Measurements from ENCODE around the gene TRPV6. TPM values are rescaled to one million over a fixed set of nuclear protein-coding genes. Genes with fewer than 3 reads are reported as not detected.

The TRPV6 gene
- total and polyA plus RNA-seq, 7 donors = 0.19 to 0.60 TPM; not detected in 5

DNA sequence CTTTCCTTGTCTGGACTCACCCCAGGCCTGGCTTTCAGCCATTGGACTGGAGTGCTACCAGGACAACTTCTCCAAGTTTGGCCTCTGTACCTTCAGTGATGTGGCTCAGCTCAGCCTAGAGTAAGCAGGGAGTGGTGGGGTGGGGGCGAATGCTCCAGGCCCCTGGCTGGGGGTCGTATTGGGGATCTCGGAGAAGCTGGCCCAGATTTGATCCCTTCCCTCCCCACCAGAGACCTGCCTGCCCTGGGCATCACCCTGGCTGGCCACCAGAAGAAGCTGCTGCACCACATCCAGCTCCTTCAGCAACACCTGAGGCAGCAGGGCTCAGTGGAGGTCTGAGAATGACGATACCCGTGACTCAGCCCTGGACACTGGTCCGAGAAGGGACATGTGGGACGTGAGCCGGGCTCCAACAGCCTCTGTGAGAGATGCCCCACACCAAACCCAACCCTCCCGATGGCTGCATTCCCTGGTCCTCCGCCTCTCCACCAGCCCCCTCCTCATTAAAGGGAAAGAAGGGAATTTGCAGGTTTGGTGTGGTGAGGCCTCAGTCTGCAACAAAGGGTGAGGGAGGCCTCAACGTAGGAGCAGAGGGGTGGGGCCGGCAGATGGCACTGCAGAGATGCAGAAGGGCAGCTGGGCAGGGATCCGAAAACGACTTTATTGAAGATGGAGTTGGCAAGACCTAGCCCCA is 14.8 kb downstream of the TRPV6 start:
- intact Hi-C loops (cut with DNase I) = no loop called here
- H3K4me3 ChIP-seq = no peak overlapping the region
- no peak for DNase-seq

DNA sequence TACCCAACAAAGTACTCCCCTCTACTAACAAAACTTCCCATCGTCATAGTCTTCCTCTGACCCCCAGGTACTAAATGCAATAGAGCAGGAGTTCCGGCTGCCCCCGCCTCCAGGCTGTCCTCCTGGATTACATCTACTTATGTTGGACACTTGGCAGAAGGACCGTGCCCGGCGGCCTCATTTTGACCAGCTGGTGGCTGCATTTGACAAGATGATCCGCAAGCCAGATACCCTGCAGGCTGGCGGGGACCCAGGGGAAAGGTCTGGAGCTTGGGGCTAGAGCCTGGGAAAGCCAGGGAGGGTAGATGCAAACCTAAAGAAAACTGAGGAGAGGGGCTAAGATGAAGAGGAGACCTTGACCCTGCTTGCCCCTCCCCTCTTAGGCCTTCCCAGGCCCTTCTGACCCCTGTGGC is 15.4 kb downstream of the TRPV6 start:
- DNase-seq = no peak

More for the DNA sequence above, 14.8 kb downstream of the TRPV6 start:
- Histone ChIP-seq H3K36me3 (no peaks in the 10 kb centered on the region), H3K4me1 (no peaks in the 10 kb centered on the region), H3K27me3 (no peaks in the 10 kb centered on the region), H3K27ac (no peak overlapping the region), H3K9me3 (no peaks in the 10 kb centered on the region)
- WGBS, 2 donors = 86 to 90% methylated on average over 14 of the region's 14 CpGs
- TF ChIP-seq, protein P1, sequence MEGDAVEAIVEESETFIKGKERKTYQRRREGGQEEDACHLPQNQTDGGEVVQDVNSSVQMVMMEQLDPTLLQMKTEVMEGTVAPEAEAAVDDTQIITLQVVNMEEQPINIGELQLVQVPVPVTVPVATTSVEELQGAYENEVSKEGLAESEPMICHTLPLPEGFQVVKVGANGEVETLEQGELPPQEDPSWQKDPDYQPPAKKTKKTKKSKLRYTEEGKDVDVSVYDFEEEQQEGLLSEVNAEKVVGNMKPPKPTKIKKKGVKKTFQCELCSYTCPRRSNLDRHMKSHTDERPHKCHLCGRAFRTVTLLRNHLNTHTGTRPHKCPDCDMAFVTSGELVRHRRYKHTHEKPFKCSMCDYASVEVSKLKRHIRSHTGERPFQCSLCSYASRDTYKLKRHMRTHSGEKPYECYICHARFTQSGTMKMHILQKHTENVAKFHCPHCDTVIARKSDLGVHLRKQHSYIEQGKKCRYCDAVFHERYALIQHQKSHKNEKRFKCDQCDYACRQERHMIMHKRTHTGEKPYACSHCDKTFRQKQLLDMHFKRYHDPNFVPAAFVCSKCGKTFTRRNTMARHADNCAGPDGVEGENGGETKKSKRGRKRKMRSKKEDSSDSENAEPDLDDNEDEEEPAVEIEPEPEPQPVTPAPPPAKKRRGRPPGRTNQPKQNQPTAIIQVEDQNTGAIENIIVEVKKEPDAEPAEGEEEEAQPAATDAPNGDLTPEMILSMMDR (IDR thresholded peaks at IDR 0.05) = no peak
- TF ChIP-seq POLR2AphosphoS5 (IDR thresholded peaks at IDR 0.05) = no peak
- TF ChIP-seq EP300 (IDR thresholded peaks at IDR 0.05) = no peak
- no peak for TF ChIP-seq POLR2A (IDR thresholded peaks at IDR 0.05)

DNA sequence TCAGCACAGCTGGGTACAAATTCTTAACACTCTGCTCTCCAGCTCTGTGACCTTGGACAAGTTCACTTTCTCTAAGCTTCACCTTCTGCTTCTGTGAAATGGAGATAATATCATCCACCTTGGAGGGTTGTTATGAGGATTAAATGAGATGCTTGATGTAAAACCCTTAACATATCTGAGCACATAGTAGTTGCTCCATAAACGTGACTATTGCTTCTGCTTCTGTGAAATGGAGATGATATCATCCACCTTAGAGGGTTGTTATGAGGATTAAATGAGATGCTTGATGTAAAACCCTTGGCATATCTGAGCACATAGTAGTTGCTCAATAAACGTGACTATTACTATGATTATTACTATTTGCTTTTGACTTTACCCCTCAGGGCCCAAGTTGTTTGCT is 16.1 kb downstream of the TRPV6 start:
- no peaks in the 10 kb centered on the region for H3K4me1 ChIP-seq
- H3K27me3 ChIP-seq = no peaks in the 10 kb centered on the region
- H3K27ac ChIP-seq = no peak overlapping the region
- no peak for DNase-seq
- no peaks in the 10 kb centered on the region for H3K9me3 ChIP-seq
- no peaks in the 10 kb centered on the region for H3K36me3 ChIP-seq
- intact Hi-C loops (cut with DNase I) = no loop called here
- H3K4me3 ChIP-seq = no peak overlapping the region
- TF ChIP-seq EP300 (IDR thresholded peaks at IDR 0.05) = no peak
- 71 to 91% methylated on average over 2 of the region's 2 CpGs for WGBS, 2 donors

More for the DNA sequence above, 15.4 kb downstream of the TRPV6 start:
- TF ChIP-seq, protein P1 (IDR thresholded peaks at IDR 0.05) = no peak
- TF ChIP-seq POLR2A (IDR thresholded peaks at IDR 0.05) (no peak), EP300 (IDR thresholded peaks at IDR 0.05) (no peak), POLR2AphosphoS5 (IDR thresholded peaks at IDR 0.05) (no peak)
- 82 to 88% methylated on average over 8 of the region's 8 CpGs for WGBS, 2 donors
- Histone ChIP-seq H3K27me3 (no peaks in the 10 kb centered on the region), H3K27ac (no peak overlapping the region), H3K4me1 (no peaks in the 10 kb centered on the region), H3K4me3 (no peak overlapping the region), H3K36me3 (no peaks in the 10 kb centered on the region), H3K9me3 (no peaks in the 10 kb centered on the region)
- intact Hi-C loops (cut with DNase I) = no loop called here

DNA sequence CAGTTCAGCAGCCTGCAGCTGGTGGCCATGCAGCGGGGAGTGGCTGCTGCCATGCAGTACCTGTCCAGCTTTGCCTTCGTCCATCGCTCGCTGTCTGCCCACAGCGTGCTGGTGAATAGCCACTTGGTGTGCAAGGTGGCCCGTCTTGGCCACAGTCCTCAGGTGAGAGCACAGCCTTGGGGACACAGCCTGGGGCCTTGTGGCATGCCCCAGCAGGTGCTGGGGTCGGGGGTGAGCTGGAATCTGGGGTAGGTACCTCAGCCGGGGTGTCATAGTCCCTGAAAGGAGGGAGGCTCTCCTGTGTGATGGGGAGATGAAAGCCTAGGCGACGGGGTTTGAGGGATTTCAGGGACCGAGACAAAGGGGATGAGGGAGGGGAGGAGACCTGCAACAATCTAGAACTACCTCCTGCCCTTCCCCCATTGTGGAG is 16.5 kb downstream of the TRPV6 start:
- TF ChIP-seq, protein P1 (IDR thresholded peaks at IDR 0.05) = no peak
- DNase-seq = no peak
- no peaks in the 10 kb centered on the region for H3K27me3 ChIP-seq
- intact Hi-C loops (cut with DNase I) = no loop called here
- 85 to 93% methylated on average over 11 of the region's 11 CpGs for WGBS, 2 donors
- H3K36me3 ChIP-seq = no peaks in the 10 kb centered on the region
- H3K27ac ChIP-seq = no peak overlapping the region
- no peaks in the 10 kb centered on the region for H3K9me3 ChIP-seq
- H3K4me3 ChIP-seq = no peak overlapping the region
- no peaks in the 10 kb centered on the region for H3K4me1 ChIP-seq

DNA sequence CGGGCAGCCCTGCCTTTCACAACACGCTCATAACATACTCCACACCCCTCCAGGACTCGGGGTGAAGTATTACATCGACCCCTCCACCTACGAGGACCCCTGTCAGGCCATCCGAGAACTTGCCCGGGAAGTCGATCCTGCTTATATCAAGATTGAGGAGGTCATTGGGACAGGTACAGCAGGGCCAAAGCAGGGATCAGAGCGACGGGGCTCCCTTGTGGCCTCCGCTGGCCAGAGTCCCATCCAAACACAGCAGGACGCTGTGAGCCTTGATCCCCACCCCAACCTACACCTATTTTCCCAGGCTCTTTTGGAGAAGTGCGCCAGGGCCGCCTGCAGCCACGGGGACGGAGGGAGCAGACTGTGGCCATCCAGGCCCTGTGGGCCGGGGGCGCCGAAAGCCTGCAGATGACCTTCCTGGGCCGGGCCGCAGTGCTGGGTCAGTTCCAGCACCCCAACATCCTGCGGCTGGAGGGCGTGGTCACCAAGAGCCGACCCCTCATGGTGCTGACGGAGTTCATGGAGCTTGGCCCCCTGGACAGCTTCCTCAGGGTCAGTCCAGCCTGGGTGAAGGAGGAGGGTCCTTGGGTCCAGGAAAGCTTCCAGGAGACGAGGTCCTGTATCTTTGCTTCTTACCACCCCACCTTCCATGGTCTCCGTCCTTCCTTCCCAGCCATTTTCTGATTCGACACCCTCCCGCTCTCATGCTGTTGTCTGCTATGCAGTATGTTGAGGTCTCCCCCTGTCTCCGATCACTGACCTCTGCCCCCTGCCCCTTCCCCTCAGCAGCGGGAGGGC is 17.2 kb downstream of the TRPV6 start:
- H3K27me3 ChIP-seq = no peaks in the 10 kb centered on the region
- no peak for TF ChIP-seq POLR2AphosphoS5 (IDR thresholded peaks at IDR 0.05)
- no peak for TF ChIP-seq EP300 (IDR thresholded peaks at IDR 0.05)
- TF ChIP-seq POLR2A (IDR thresholded peaks at IDR 0.05) = no peak
- TF ChIP-seq, protein P1 (IDR thresholded peaks at IDR 0.05) = no peak
- DNase-seq = no peak
- H3K36me3 ChIP-seq = no peaks in the 10 kb centered on the region
- intact Hi-C loops (cut with DNase I) = no loop called here
- no peaks in the 10 kb centered on the region for H3K4me1 ChIP-seq
- H3K4me3 ChIP-seq = no peak overlapping the region
- 61 to 88% methylated on average over 31 of the region's 31 CpGs for WGBS, 2 donors
- H3K27ac ChIP-seq = no peak overlapping the region
- H3K9me3 ChIP-seq = no peaks in the 10 kb centered on the region

All from sigmoid colon (tissue), 7 donors.